Subcutaneous abdominal adipose tissue (tissue), 5 donors: Measurements from ENCODE around the gene QDPR.
A peak's percentile ranks its signal among the peaks of the same experiment; 100 is the strongest.

Source experiments
- H3K27ac ChIP-seq: one replicate; pipeline ENCODE4 v1.7.0; 2013; ENCODE audit warnings: low read depth, mild to moderate bottlenecking, inconsistent platforms, low read length, moderate library complexity
- H3K27me3 ChIP-seq, 5 donors: one replicate each; pipeline ENCODE4 v1.7.0; 2013; ENCODE audit warnings: low read length in 5 of 5, inconsistent platforms in 1 of 5; ENCODE audit not compliant: control insufficient read depth in 5 of 5, insufficient read depth in 4 of 5
- H3K36me3 ChIP-seq, 5 donors: one replicate each; pipeline ENCODE4 v1.7.0; 2013; ENCODE audit warnings: low read length in 5 of 5; ENCODE audit not compliant: control insufficient read depth in 5 of 5, insufficient read depth in 5 of 5
- H3K4me1 ChIP-seq, 5 donors: one replicate each; pipeline ENCODE4 v1.7.0; 2013; ENCODE audit warnings: low read length in 5 of 5, mild to moderate bottlenecking in 3 of 5, moderate library complexity in 1 of 5; ENCODE audit not compliant: control insufficient read depth in 5 of 5, insufficient read depth in 5 of 5
- H3K4me3 ChIP-seq, 5 donors: one replicate each; pipeline ENCODE4 v1.7.0; 2013; ENCODE audit warnings: low read length in 5 of 5, low read depth in 1 of 5
- H3K9ac ChIP-seq, 5 donors: one replicate each; pipeline ENCODE4 v1.7.0; 2013; ENCODE audit warnings: low read length in 5 of 5, mild to moderate bottlenecking in 4 of 5, moderate library complexity in 3 of 5
- H3K9me3 ChIP-seq, 5 donors: one replicate each; pipeline ENCODE4 v1.7.0; 2013; ENCODE audit warnings: low read length in 5 of 5; ENCODE audit not compliant: control insufficient read depth in 5 of 5
- donor health status: healthy.
- donor health status: healthy.
- donor health status: healthy.
- donor health status: healthy.
- donor health status: healthy.

Gene QDPR

DNA sequence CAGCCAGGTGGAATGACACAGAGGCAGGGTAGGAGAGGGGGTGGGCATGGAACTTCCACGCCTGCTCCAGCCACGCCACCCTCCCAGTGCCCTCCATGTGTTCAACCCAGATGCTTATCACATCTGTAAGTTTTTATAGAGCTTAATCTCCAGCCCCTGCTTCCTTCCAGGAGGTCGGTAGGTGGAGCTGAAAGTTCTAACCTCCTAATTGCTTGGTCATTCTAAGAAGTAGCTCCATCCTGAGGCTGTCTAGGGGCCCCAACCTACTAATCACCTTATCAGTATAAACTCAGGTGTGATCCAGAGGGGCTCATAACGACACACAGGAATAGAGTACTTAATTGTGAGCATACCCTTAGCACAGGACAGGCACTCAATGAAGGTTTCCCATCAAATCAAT lies 18.3 kb downstream of the QDPR start:
- no peaks in the 10 kb centered on the region for H3K27me3 ChIP-seq
- H3K36me3 ChIP-seq = peaks cover 4 to 68% (median 52%) of the 10 kb centered on the region in 5 donors
- peak overlapping the region in 1 of 5 donors; percentile 48 for H3K9ac ChIP-seq
- H3K9me3 ChIP-seq = no peaks in the 10 kb centered on the region
- peaks cover 4 to 40% (median 20%) of the 10 kb centered on the region in 5 donors for H3K4me1 ChIP-seq
- no peak overlapping the region for H3K4me3 ChIP-seq
- peak overlapping the region; percentile 42 for H3K27ac ChIP-seq

DNA sequence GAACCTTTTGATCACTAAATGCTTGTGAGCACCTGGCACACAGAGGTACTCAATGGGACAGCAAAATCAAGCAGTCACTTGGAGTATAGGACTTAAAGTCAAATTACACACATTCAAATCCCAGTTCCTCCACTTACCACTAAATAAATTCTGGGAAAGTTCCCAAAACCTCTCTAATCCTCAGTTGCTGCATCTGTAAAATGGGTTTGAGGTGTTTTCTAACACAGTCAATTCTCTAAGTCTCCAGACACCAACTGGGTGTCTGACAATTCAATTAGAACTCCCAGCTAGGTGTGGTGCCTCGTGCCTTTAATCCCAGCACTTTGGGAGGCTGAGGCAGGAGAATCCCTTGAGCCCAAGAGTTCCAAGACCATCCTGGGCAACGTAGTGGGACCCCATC lies 19.0 kb downstream of the QDPR start:
- Histone ChIP-seq H3K4me1 (peaks cover 4 to 34% (median 20%) of the 10 kb centered on the region in 5 donors), H3K9me3 (no peaks in the 10 kb centered on the region), H3K4me3 (no peak overlapping the region), H3K27ac (peak overlapping the region; percentile 42), H3K36me3 (peaks cover 4 to 71% (median 56%) of the 10 kb centered on the region in 5 donors), H3K27me3 (no peaks in the 10 kb centered on the region), H3K9ac (no peak overlapping the region)

DNA sequence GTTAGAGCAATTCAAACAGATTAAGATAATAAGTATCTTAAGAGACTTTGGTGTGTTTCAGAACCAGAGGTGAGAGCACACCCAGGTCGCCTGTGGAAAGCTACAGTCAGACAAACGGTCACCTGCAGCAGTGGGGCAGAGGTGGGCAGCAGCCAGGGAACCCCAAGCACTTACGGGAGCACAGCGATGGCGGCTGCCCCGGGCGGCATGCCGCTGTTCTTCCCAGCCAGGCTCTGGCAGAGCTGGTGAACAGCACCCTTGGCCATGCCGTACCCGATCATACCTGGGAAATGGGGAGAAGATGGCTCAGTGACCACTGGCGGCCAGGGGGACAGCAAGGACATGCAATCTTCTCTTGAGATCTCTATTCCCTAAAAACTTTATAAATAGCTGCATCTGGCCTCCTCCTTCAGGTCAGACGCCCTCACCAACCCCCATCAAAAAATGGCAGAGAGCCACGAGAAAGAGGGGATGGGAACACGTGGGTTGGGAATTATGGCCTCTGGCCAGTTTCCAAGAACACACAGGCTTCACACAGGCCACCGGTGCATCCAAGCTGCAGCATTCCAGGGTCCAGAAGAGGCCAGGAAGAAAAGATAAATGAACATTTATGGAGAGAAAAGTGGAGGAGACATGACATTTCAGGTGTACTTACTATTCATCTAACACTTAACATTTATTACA lies 19.7 kb downstream of the QDPR start:
- H3K4me3 ChIP-seq = no peak overlapping the region
- no peaks in the 10 kb centered on the region for H3K9me3 ChIP-seq
- H3K27me3 ChIP-seq = no peaks in the 10 kb centered on the region
- H3K27ac ChIP-seq = peak overlapping the region; percentile 6
- no peak overlapping the region for H3K9ac ChIP-seq
- H3K4me1 ChIP-seq = peaks cover 4 to 30% (median 20%) of the 10 kb centered on the region in 5 donors
- H3K36me3 ChIP-seq = peaks cover 0 to 71% (median 54%) of the 10 kb centered on the region in 5 donors

DNA sequence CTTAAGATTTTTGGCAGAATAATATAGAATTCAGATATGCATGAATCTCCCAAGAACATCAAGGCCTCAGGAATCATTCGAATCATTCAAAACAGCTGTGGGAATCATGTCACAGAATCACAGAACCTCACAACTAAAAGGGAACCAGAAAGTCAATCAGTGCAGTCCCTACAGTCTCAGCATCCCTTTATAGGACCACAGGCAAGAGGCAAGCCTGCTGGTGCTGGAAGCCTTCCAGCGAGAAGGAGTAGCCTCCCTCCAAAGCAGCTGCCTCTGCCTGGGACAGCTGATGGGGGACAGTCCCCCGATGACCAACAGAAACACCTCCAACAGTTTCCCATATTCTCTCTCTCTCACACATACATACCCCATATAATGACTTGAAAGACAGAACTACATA lies 20.7 kb downstream of the QDPR start:
- Histone ChIP-seq H3K27me3 (no peaks in the 10 kb centered on the region), H3K36me3 (peaks cover 7 to 81% (median 64%) of the 10 kb centered on the region in 5 donors), H3K9me3 (no peaks in the 10 kb centered on the region), H3K4me3 (no peak overlapping the region), H3K4me1 (peaks cover 4 to 27% (median 20%) of the 10 kb centered on the region in 5 donors), H3K27ac (no peak overlapping the region), H3K9ac (no peak overlapping the region)

DNA sequence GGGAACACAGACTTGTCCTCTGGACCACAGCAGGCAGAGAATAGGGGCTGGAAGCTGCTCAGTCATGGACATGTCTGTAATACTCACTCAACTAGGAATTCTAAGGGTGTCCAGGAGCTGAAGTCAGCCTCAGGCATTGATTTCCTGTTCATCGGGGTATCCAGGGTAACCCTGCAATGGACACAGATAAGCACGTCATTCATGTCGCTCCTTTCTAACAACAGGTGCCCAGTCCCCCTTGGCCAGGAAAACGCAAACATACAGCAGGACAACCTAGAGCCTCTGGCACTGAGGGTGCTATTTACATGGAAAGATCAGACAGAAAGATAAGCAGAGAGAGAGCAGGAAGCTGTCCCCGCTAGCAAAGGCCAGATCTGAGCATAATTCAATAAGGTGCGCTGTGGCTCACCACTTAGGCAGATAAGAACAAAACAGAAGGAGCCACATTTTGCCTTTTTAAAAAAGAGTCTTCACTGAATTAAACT lies 21.3 kb downstream of the QDPR start:
- Histone ChIP-seq H3K9ac (no peak overlapping the region), H3K27ac (no peak overlapping the region), H3K36me3 (peaks cover 8 to 84% (median 67%) of the 10 kb centered on the region in 5 donors), H3K27me3 (no peaks in the 10 kb centered on the region), H3K4me1 (peaks cover 4 to 24% (median 20%) of the 10 kb centered on the region in 5 donors), H3K9me3 (no peaks in the 10 kb centered on the region), H3K4me3 (no peak overlapping the region)

DNA sequence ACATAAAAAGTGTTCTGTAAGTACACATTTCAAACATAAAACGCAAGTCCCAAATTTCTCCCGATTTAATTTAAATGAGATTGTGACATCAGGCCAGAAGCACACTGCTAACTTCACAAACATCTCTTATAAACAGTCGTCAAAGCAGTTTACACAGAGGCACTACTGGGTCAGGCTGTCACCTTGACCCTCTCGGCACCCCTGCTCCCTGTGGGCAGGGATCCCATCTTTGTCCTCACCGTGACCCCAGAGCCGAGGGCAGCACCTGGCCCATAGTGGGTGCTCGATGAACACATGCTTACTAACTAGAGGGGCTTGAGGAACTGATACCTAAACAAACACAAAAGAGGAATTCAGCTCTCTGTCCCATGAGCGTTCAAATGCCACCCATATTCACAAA lies 22.2 kb downstream of the QDPR start:
- Histone ChIP-seq H3K27me3 (no peaks in the 10 kb centered on the region), H3K4me3 (no peak overlapping the region), H3K36me3 (peaks cover 10 to 84% (median 67%) of the 10 kb centered on the region in 5 donors), H3K4me1 (peaks cover 4 to 21% (median 16%) of the 10 kb centered on the region in 5 donors), H3K9me3 (no peaks in the 10 kb centered on the region), H3K27ac (no peak overlapping the region), H3K9ac (no peak overlapping the region)

DNA sequence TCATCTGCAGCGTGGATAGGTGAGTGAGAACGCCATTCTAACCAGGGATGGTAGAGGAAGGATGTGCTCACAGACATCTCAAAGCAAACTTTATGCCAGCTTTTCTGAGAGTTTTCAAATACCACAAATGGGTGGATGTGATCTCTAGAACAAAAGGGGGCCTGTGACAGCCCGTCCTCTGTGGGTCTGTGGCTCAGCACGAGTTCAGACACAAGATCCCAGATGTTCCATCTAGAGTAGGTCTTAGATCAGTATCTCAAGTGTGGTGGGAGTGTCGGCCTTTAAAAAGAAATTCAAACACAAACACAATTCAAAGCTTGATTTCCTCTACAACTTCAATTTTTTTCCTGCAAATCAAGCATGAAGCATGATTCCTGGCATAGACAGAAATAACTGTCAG lies 22.8 kb downstream of the QDPR start:
- Histone ChIP-seq H3K27me3 (no peaks in the 10 kb centered on the region), H3K4me3 (no peak overlapping the region), H3K36me3 (peaks cover 13 to 85% (median 67%) of the 10 kb centered on the region in 5 donors), H3K4me1 (peaks cover under 1 to 15% (median 12%) of the 10 kb centered on the region in 5 donors), H3K9me3 (no peaks in the 10 kb centered on the region), H3K9ac (no peak overlapping the region), H3K27ac (no peak overlapping the region)

DNA sequence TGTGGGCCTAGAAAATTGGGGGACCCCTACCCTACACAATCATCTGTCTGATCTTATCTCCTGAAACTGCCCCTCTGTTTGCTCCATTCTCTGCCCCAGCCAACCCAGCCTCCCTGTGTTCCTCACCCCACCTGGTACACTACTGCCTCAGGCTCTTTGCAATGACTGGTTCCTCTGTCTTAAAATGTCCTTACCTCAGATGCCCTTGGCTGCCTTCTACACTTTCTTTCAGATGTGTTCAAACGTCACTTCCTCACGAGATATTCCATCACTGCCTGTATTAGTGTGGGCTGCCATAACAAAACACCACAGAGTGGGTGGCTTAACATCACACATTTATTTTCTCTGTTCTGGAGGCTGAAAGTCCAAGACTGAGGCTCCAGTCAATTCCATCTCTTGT lies 29.2 kb downstream of the QDPR start:
- H3K9ac ChIP-seq = no peak overlapping the region
- no peak overlapping the region for H3K4me3 ChIP-seq
- no peak overlapping the region for H3K27ac ChIP-seq
- no peaks in the 10 kb centered on the region for H3K4me1 ChIP-seq
- H3K36me3 ChIP-seq = peaks cover 31 to 50% (median 39%) of the 10 kb centered on the region in 5 donors
- peaks cover 0 to 19% (median 5%) of the 10 kb centered on the region in 5 donors for H3K9me3 ChIP-seq
- H3K27me3 ChIP-seq = no peaks in the 10 kb centered on the region

DNA sequence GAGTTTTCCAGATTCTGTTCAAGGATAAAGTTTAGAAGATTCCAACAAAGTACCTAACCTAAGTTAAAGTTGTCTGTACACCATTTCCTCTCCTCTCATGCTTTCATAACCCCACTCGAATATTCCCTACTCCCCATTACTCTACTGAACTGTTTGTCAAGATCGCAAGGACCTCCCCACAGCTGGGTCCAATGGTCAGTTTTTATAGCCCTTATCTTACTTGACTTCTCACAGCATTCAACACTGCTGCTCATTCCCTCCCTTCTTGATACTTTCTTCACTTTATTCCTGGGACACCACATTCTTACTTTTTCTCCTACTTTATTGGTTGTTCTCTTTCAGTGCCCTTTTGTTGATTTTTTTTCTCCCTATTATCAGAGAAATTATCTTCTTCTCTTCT lies 30.9 kb downstream of the QDPR start:
- H3K27ac ChIP-seq = no peak overlapping the region
- no peak overlapping the region for H3K4me3 ChIP-seq
- peaks cover 0 to 19% (median 5%) of the 10 kb centered on the region in 5 donors for H3K9me3 ChIP-seq
- H3K4me1 ChIP-seq = no peaks in the 10 kb centered on the region
- no peaks in the 10 kb centered on the region for H3K27me3 ChIP-seq
- peaks cover 23 to 36% (median 27%) of the 10 kb centered on the region in 5 donors for H3K36me3 ChIP-seq
- H3K9ac ChIP-seq = no peak overlapping the region

DNA sequence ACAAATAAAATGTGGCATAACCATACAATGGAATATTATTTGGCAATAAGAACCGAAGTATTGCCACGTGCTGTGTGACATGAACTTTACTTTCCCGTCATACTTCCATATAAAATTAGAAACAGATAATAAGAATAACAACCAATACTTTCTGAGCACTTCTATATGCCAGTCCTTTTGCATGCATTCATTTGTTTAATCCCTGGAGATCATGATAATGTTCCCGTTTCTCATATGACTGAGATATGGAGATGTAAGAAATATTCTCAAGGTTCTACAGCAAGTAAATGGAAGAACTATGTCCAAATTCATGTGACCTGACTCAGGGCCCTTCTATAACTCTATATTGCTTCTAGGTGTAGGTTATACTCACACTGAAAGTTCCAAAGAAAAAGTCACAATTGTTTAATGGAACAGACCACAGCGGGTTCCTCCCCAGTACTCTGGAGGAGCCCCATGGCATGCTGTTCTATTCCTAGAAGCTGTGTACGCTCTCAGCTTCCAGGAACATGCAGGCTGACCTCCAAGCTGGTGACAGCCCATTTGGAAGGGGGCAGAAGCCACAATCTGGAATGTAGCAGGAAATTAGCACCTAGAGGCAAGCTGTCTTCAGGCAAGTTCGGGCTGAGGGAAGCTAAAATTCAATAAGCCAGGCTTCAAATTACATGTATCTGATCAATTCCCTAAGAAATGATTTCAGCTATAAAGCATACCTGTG lies 31.5 kb downstream of the QDPR start:
- no peaks in the 10 kb centered on the region for H3K27me3 ChIP-seq
- H3K36me3 ChIP-seq = peaks cover 23 to 33% (median 26%) of the 10 kb centered on the region in 5 donors
- no peak overlapping the region for H3K27ac ChIP-seq
- no peak overlapping the region for H3K9ac ChIP-seq
- H3K9me3 ChIP-seq = peaks cover 0 to 19% (median 5%) of the 10 kb centered on the region in 5 donors
- no peaks in the 10 kb centered on the region for H3K4me1 ChIP-seq
- no peak overlapping the region for H3K4me3 ChIP-seq
